Astrocyte of the cerebellum (primary cell): ENCODE data around the gene FBP2.

ENCODE experiments used
- DNase-seq: peaks from one replicate; pipeline ENCODE4 v3.0.0-alpha.2; 2011; ENCODE audit warnings: low read depth
- H3K4me3 ChIP-seq: 2 replicates; pipeline ENCODE4 v1.5.1; 2011; ENCODE audit warnings: mild to moderate bottlenecking, low read depth, low read length, moderate library complexity
- in situ Hi-C: cut with HindIII; loops from 2 replicates; pipeline ENCODE4 v1.10.0; 2017; ENCODE audit warnings: low sequenced_read_pairs
- TF ChIP-seq, protein P1 (sequence below): IDR thresholded peaks from 2 replicates; pipeline ENCODE4 v1.5.1; 2012; ENCODE audit warnings: low read length, low read depth, moderate library complexity, mild to moderate bottlenecking; ENCODE audit errors: missing control alignments

Gene FBP2

DNA sequence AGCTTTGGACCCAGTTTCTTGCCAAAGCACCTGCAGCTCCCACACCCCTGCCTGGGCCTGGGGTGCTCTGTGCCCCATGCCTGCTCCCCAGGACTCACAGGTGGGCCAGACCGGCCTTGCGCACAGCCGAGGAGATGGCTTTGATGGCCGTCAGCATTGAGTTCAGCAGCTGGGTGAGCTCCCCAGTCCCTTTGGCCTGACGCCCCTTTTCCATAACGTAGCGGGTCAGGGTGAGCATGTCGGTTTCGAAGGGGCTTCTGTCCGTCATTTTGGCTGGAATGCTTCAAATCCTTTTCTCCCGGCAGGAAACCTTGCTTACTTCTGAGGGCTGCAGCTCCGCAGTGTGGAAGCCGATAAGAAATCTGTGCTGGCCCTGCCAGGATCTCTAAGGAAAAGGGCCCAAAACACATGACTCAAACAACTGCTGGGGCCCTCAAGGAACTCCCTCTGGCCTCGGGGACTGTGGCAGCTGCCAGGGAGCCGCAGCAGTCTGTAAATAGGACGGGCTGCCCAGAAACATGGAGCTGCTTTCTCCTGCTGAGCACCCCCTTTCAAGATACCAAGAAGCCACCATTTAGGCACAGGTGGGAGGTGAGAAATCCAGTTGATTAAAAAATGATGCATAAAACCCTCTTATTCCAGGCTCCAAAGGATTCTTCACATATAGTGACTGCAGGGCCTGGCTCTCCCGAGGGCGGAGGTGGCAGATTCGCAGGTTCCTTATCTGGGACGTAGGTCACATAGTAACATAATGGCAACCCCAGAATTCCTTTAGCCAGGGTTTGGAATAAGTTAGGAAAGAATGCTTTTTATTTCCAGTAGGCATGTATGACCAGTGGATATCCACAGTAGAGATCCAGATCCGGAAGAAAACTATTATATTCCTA lies at the start of gene FBP2:
Gene FBP2 (minus strand): TSS at position 366 of the 887 bp plus-strand sequence. CDS start 98 bp downstream, at position 268.
- in situ Hi-C loops = no loop called here
- H3K4me3 ChIP-seq = no peak within 1 kb of the TSS
- no peak for DNase-seq
- TF ChIP-seq, protein P1, sequence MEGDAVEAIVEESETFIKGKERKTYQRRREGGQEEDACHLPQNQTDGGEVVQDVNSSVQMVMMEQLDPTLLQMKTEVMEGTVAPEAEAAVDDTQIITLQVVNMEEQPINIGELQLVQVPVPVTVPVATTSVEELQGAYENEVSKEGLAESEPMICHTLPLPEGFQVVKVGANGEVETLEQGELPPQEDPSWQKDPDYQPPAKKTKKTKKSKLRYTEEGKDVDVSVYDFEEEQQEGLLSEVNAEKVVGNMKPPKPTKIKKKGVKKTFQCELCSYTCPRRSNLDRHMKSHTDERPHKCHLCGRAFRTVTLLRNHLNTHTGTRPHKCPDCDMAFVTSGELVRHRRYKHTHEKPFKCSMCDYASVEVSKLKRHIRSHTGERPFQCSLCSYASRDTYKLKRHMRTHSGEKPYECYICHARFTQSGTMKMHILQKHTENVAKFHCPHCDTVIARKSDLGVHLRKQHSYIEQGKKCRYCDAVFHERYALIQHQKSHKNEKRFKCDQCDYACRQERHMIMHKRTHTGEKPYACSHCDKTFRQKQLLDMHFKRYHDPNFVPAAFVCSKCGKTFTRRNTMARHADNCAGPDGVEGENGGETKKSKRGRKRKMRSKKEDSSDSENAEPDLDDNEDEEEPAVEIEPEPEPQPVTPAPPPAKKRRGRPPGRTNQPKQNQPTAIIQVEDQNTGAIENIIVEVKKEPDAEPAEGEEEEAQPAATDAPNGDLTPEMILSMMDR = no peak

DNA sequence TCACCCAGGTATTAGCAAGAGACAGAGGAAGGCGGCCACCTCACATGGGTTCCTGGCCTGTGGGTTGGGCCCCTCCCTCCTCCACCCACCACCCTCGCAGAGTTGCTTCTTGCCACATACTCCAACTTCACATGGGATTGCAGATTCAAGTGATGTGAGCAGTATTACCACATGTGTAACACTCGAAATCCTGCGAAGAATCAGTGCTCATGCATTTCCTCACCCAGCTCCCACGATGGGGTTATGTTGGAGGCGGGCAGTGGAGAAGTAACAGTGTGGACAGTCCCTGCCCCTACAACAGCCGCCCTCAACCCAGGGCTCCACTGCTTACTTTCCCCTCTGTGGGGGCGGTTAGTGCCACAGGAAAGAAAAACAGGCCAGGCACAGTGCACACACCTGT lies 49.6 kb upstream of the FBP2 start:
- DNase-seq = no peak
- no peak overlapping the region for H3K4me3 ChIP-seq
- in situ Hi-C loops = no loop called here
- TF ChIP-seq, protein P1 = no peak

DNA sequence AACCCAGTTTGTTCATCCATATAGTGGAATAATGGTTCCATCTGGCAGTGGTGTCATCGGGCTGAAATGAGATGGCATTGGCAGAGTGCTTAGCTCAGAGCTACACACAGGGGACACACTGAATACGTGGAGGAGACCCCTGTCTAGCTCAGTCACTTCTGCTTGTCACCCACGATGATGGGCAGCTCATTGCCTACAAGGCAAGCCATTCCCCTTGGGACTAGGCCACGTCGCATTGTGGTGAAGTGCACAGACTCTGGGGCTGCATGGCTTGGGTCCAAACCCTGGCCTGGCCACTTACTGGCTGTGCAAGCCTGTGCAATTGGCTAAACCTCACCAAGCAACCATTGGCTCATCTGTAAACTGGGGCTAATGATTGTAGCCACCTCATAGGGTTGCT lies 48.9 kb upstream of the FBP2 start:
- TF ChIP-seq, protein P1 = no peak
- no peak for DNase-seq
- in situ Hi-C loops = no loop called here
- H3K4me3 ChIP-seq = no peak overlapping the region

DNA sequence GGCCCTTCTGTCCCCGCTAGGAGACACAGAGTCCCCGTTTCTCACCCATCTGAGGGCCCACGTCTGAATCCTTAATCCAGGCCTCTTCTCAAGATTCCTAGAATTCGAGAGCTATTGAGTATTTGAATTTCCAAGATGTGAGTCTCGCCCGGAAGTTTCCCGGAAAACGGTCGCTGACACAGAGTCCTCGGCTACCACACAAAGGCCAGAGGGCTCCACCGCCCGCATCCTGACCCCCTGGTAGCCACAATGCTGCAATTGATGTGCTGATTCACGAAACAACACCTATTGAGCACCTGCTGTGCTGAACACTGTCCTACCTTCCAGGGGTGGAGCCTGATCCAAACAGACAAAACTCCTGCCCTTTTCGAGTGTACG lies 46.4 kb upstream of the FBP2 start:
- in situ Hi-C loops = no loop called here
- H3K4me3 ChIP-seq = peak overlapping the region; percentile 40

DNA sequence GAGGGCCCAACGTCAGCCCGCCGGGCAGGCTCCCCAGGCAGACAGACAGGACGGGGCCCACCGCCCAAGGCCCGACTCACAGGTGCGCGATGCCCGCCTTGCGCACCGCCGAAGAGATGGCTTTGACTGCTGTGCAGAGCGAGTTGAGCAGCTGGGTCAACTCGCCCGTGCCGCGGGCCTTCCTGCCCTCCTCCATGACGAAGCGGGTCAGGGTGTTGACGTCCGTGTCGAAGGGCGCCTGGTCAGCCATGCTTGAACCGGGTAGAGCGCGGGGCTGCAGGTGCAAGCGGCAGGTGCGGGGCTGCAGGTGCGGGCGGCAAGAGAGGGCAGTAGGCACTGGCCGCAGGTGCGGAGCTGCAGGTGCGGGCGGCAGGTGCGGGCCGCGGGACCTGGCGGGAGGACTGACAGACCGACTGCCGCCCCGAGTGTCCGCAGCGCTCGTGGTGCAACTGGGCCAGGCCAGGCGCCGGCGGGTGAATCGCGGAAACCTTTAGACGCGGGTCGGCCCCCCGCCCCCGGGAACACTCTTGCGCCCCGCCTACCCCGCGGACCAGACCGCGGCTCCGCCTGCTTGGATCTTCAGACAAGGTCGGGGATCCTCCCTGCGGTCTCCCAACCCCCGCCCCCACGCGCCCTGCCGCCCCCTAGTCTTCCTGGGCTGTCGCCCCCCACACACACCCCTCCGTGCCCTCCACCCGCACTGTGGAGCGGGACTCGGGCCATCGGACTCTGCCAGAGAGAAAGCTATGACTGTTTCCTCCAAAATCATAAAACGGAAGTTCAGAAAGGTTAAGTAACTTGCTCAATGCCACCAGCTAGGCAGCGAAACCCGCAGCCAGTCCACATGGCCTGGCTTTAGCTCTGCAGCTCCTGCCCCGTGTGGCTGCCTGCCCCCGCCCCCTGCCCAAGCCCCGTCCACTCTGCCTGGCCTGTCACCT lies 45.7 kb upstream of the FBP2 start, which contains the start of gene FBP1:
Gene FBP1 (minus strand): TSS at position 458 of the 938 bp plus-strand sequence. CDS start 208 bp downstream, at position 250.
- TF ChIP-seq, protein P1 = no peak
- in situ Hi-C loops = no loop called here
- DNase-seq = no peak
- H3K4me3 ChIP-seq = peak within 1 kb of the TSS; percentile 40

More for the DNA sequence above, 46.4 kb upstream of the FBP2 start:
- no peak for DNase-seq
- TF ChIP-seq, protein P1 = no peak

DNA sequence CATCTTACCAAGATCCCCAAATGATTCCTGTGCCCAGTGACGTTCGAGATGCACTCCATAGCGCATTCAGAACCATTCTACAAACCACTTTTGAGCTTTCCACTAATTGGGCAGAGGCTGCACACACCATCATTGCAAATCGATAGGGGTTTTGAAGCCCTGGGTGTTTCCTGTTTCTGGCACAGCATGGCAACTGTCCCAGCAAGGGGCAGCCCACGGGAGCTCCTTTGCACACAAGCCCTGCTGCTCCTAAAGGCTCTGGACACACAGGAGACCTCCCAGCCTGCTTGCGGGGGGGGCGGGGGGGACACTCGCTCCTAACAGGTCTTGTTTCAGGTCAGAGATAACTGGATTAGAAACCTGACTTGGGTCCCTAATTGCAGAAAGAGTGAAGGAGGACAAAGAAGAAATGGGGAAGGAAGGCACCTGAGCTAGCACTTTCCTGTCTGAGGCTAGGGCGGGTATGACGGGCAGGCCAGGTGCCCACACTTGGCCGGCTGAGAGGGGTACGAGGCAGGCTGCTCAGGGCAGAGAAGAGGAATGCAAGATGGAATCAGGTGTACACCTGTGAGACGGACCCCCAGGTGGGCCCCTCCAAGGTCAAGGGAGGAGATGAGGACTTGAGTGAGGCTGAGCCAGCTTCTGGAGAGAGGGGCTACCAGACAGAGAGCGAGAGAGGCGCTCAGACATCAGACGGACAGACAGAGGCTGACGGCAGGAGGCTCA lies 44.9 kb upstream of the FBP2 start:
- H3K4me3 ChIP-seq = no peak overlapping the region
- in situ Hi-C loops = no loop called here
- no peak for DNase-seq
- TF ChIP-seq, protein P1 = no peak
